ENCODE results near the gene MRPL53. TPM values are rescaled to one million over a fixed set of nuclear protein-coding genes. Genes with fewer than 3 reads are reported as not detected.

The MRPL53 gene
- total and polyA plus RNA-seq, 2 of the 13 experiments (the other 11 are each of a cell fraction or from before 2014, with no cell fraction given) = 34.3 to 51.9 TPM

- TF ChIP-seq ZHX1 (CRISPR knock-in tag; IDR thresholded peaks at IDR 0.05; ENCODE audit: low read depth) (no peak), ZNF432 (CRISPR knock-in tag; IDR thresholded peaks at IDR 0.05; ENCODE audit: borderline replicate concordance) (no peak; the same call in 1 of the 2 replicates), ZSCAN22 (CRISPR knock-in tag; IDR thresholded peaks at IDR 0.05) (0 out of 2 replicates have a peak, but pooled peaks have one; percentile 62), KAT8 (CRISPR knock-in tag; IDR thresholded peaks at IDR 0.05) (peak; percentile 66), SRY (CRISPR knock-in tag; IDR thresholded peaks at IDR 0.05) (peak; percentile 93), ZNF777 (CRISPR knock-in tag; IDR thresholded peaks at IDR 0.05) (peak; percentile 72), TAF15 (IDR thresholded peaks at IDR 0.05; ENCODE audit: low read depth, low read length, poor library complexity, severe bottlenecking) (peak; percentile 55), RBM22 (optimal IDR thresholded peaks at IDR 0.05; ENCODE audit: low read length) (no peak), CCDC6 (CRISPR knock-in tag; IDR thresholded peaks at IDR 0.05) (peak; percentile 91; the same call in 1 of the 2 replicates), ZBTB33 (CRISPR knock-in tag; IDR thresholded peaks at IDR 0.05) (no peak), MAFG (CRISPR knock-in tag; IDR thresholded peaks at IDR 0.05) (no peak), JUND (CRISPR knock-in tag; IDR thresholded peaks at IDR 0.05) (no peak), ZNF350 (CRISPR knock-in tag; IDR thresholded peaks at IDR 0.05; ENCODE audit: borderline replicate concordance, low read depth) (peak; percentile 84; the same call in 1 of the 2 replicates), KLF6 (CRISPR knock-in tag; IDR thresholded peaks at IDR 0.05) (no peak; the same call in 1 of the 2 replicates), ZFY (CRISPR knock-in tag; IDR thresholded peaks at IDR 0.05) (peak; percentile 88), FOXA1 (IDR thresholded peaks at IDR 0.05) (no peak), FOXA1 (CRISPR knock-in tag; IDR thresholded peaks at IDR 0.05) (peak; percentile 37; the same call in 1 of the 2 replicates), LCORL (IDR thresholded peaks at IDR 0.05) (0 out of 2 replicates have a peak, but pooled peaks have one; percentile 9), LCORL (CRISPR knock-in tag; IDR thresholded peaks at IDR 0.05) (peak; percentile 90), HMGA1 (CRISPR knock-in tag; conservative IDR thresholded peaks at IDR 0.05) (no peak), ZSCAN30 (CRISPR knock-in tag; IDR thresholded peaks at IDR 0.05) (0 out of 2 replicates have a peak, but pooled peaks have one; percentile 36), TP53 (CRISPR knock-in tag; conservative IDR thresholded peaks at IDR 0.05) (no peak), ARNT (IDR thresholded peaks at IDR 0.05) (no peak), HDAC1 (CRISPR knock-in tag; IDR thresholded peaks at IDR 0.05) (peak; percentile 65; the same call in 1 of the 2 replicates)
- TF ChIP-seq, protein P1, sequence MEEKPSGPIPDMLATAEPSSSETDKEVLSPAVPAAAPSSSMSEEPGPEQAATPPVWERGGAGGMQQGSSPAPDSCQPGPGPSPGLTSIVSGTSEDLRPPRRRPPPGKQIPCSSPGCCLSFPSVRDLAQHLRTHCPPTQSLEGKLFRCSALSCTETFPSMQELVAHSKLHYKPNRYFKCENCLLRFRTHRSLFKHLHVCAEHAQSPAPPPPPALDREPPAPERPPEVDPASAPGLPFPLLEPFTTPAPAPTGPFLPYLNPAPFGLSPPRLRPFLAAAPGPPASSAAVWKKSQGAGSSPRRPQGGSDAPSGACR (CRISPR knock-in tag; IDR thresholded peaks at IDR 0.05) = peak; percentile 65; the same call in 1 of the 2 replicates
- TF ChIP-seq, protein P2, sequence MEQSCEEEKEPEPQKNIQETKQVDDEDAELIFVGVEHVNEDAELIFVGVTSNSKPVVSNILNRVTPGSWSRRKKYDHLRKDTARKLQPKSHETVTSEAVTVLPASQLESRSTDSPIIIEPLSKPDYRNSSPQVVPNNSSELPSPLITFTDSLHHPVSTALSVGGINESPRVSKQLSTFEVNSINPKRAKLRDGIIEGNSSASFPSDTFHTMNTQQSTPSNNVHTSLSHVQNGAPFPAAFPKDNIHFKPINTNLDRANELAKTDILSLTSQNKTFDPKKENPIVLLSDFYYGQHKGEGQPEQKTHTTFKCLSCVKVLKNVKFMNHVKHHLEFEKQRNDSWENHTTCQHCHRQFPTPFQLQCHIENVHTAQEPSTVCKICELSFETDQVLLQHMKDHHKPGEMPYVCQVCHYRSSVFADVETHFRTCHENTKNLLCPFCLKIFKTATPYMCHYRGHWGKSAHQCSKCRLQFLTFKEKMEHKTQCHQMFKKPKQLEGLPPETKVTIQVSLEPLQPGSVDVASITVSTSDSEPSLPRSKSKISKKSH (CRISPR knock-in tag; IDR thresholded peaks at IDR 0.05; ENCODE audit: borderline replicate concordance) = peak; percentile 16; the same call in 1 of the 2 replicates
These were observed 14.8 kb downstream of the MRPL53 start (continued) for GRCh38 chr2:74457549-74458131.

Data from HepG2 (cell line).